Neural progenitor cell (in vitro differentiated cells): Measurements from ENCODE around the gene ACOXL. TPM values are rescaled to one million over a fixed set of nuclear protein-coding genes. Genes with fewer than 3 reads are reported as not detected.

Source experiments
- DNase-seq: peaks from one replicate; pipeline ENCODE4 v3.0.0-alpha.2; 2016; ENCODE audit warnings: low spot score
- H2AFZ ChIP-seq: fragments of 200-600 bp; sonication (generic); replicated peaks from 2 replicates; pipeline ENCODE4 v1.6.1; 2016; ENCODE audit warnings: antibody characterized with exemption
- H3F3A ChIP-seq: fragments of 200-600 bp; sonication (generic); 2 replicates; pipeline ENCODE4 v1.6.1; 2016; ENCODE audit warnings: antibody characterized with exemption, low read depth
- H3K27ac ChIP-seq: fragments of 200-600 bp; sonication (generic); 2 replicates; pipeline ENCODE4 v1.5.1; 2016; ENCODE audit warnings: mild to moderate bottlenecking
- H3K27me3 ChIP-seq: fragments of 200-600 bp; sonication (generic); 2 replicates; pipeline ENCODE4 v1.6.1; 2016; ENCODE audit warnings: mild to moderate bottlenecking, moderate library complexity
- H3K36me3 ChIP-seq: fragments of 200-600 bp; sonication (generic); 2 replicates; pipeline ENCODE4 v1.5.1; 2016
- H3K4me1 ChIP-seq: fragments of 200-600 bp; sonication (generic); 2 replicates; pipeline ENCODE4 v1.6.1; 2016; ENCODE audit warnings: mixed run types
- H3K4me2 ChIP-seq: fragments of 200-600 bp; sonication (generic); 2 replicates; pipeline ENCODE4 v1.6.1; 2016
- H3K4me3 ChIP-seq: fragments of 200-600 bp; sonication (generic); 2 replicates; pipeline ENCODE4 v1.5.1; 2016
- H3K79me2 ChIP-seq: fragments of 200-600 bp; sonication (generic); 2 replicates; pipeline ENCODE4 v1.6.1; 2016; ENCODE audit warnings: low read depth
- H3K9ac ChIP-seq: fragments of 200-600 bp; sonication (generic); 2 replicates; pipeline ENCODE4 v1.6.1; 2016
- H3K9me3 ChIP-seq: fragments of 200-600 bp; sonication (generic); 2 replicates; pipeline ENCODE4 v1.5.1; 2016; ENCODE audit warnings: low read depth
- H4K20me1 ChIP-seq: fragments of 200-600 bp; sonication (generic); 2 replicates; pipeline ENCODE4 v1.6.1; 2016; ENCODE audit warnings: low read depth
- H3K27ac Mint-ChIP-seq: 3 replicates; pipeline ENCODE4 v1.8.0; 2021; ENCODE audit warnings: mixed read lengths
- H3K27me3 Mint-ChIP-seq: 2 replicates; pipeline ENCODE4 v1.8.0; 2022; ENCODE audit warnings: low read depth, mild to moderate bottlenecking, inconsistent platforms, moderate library complexity, mixed read lengths; ENCODE audit not compliant: insufficient read depth
- H3K36me3 Mint-ChIP-seq: 3 replicates; pipeline ENCODE4 v1.8.0; 2021; ENCODE audit warnings: mixed read lengths
- H3K4me1 Mint-ChIP-seq: 3 replicates; pipeline ENCODE4 v1.8.0; 2021; ENCODE audit warnings: mixed read lengths
- H3K4me3 Mint-ChIP-seq: 3 replicates; pipeline ENCODE4 v1.8.0; 2021; ENCODE audit warnings: mild to moderate bottlenecking, moderate library complexity, mixed read lengths
- H3K9me3 Mint-ChIP-seq: 3 replicates; pipeline ENCODE4 v1.8.0; 2020; ENCODE audit warnings: mixed read lengths
- EZH2 ChIP-seq: fragments of 200-600 bp; sonication (generic); IDR thresholded peaks from 2 replicates; pipeline ENCODE4 v1.6.1; 2017; ENCODE audit warnings: antibody characterized with exemption, mild to moderate bottlenecking, moderate library complexity
- EZH2phosphoT487 ChIP-seq: fragments of 200-600 bp; sonication (generic); IDR thresholded peaks from 2 replicates; pipeline ENCODE4 v1.6.1; 2017; ENCODE audit warnings: antibody characterized with exemption
- total RNA-seq: library from RNA; depleted of rRNA; stranded (reverse); fragments of >200 nt; gene quantifications from 2 replicates; pipeline ENCODE4 v1.2.3, GENCODE V29; 2015; ENCODE audit warnings: low replicate concordance
- TF ChIP-seq, protein P1 (sequence below): fragments of 200-600 bp; sonication (generic); IDR thresholded peaks from 2 replicates; pipeline ENCODE4 v1.5.1; 2017; ENCODE audit warnings: antibody characterized with exemption, mild to moderate bottlenecking

ACOXL gene
- total RNA-seq, 1 donor from 2014 or later, result 2.9 TPM

DNA sequence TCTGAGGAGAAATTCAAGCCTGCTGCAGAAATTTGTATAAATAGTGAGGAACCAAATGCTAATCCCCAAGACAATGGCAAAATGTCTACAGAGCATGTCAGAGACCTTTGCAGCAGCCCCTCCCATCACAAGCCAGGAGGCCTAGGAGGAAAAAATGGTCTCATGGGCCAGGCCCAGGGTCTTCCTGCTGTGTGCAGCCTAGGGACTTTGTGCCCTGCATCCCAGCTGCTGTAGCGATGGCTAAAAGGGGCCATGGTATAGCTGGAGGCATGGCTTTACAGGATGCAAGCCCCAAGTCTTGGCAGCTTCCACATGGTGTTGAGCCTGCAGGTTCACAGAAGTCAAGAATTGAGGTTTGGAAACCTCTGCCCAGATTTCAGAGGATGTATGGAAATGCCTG is 197.2 kb downstream of the ACOXL start:
- Mint-ChIP-seq H3K27ac (no peak overlapping the region), H3K9me3 (peaks cover 29% of the 10 kb centered on the region), H3K27me3 (peaks cover 4% of the 10 kb centered on the region), H3K4me3 (no peak overlapping the region), H3K4me1 (no peaks in the 10 kb centered on the region), H3K36me3 (peaks cover 3% of the 10 kb centered on the region)
- TF ChIP-seq, protein P1, sequence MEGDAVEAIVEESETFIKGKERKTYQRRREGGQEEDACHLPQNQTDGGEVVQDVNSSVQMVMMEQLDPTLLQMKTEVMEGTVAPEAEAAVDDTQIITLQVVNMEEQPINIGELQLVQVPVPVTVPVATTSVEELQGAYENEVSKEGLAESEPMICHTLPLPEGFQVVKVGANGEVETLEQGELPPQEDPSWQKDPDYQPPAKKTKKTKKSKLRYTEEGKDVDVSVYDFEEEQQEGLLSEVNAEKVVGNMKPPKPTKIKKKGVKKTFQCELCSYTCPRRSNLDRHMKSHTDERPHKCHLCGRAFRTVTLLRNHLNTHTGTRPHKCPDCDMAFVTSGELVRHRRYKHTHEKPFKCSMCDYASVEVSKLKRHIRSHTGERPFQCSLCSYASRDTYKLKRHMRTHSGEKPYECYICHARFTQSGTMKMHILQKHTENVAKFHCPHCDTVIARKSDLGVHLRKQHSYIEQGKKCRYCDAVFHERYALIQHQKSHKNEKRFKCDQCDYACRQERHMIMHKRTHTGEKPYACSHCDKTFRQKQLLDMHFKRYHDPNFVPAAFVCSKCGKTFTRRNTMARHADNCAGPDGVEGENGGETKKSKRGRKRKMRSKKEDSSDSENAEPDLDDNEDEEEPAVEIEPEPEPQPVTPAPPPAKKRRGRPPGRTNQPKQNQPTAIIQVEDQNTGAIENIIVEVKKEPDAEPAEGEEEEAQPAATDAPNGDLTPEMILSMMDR, result no peak
- no peak for TF ChIP-seq EZH2phosphoT487
- TF ChIP-seq EZH2, result no peak
- Histone ChIP-seq H3K27me3 (no peaks in the 10 kb centered on the region), H3K79me2 (no peaks in the 10 kb centered on the region), H3K4me3 (no peak overlapping the region), H4K20me1 (no peaks in the 10 kb centered on the region), H3K4me2 (no peak overlapping the region), H3K9ac (no peak overlapping the region), H3K9me3 (peaks cover 6% of the 10 kb centered on the region), H3K27ac (no peak overlapping the region), H3K36me3 (no peaks in the 10 kb centered on the region), H3K4me1 (no peaks in the 10 kb centered on the region), H2AFZ (no peak overlapping the region), H3F3A (no peaks in the 10 kb centered on the region)
- no peak for DNase-seq

DNA sequence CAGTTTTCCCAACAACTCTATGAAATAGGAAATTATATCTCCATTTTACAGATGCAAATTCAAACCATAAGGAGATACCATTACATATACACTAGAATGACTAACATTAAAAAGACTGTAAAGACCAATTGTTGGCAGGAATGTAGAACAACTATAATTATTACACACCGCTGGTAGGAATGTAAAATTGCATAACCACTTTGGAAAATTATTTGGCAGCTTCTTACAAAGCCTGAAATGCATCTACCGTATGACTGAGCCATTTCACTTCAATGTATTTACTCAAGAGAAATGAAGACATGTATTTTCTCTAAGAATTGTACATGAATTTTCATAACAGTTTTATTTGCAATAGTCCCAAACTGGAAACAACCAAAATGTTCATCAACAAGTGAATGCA is 199.3 kb downstream of the ACOXL start:
- H3K27me3 ChIP-seq, result no peaks in the 10 kb centered on the region
- TF ChIP-seq EZH2phosphoT487 (no peak), EZH2 (no peak)
- TF ChIP-seq, protein P1, result no peak
- H3K36me3 ChIP-seq, result no peaks in the 10 kb centered on the region
- no peak overlapping the region for H3K4me3 ChIP-seq
- Mint-ChIP-seq H3K27ac (no peak overlapping the region), H3K4me1 (peaks cover 4% of the 10 kb centered on the region), H3K36me3 (peaks cover 3% of the 10 kb centered on the region), H3K9me3 (peaks cover 29% of the 10 kb centered on the region), H3K4me3 (no peak overlapping the region), H3K27me3 (peaks cover 6% of the 10 kb centered on the region)
- no peak overlapping the region for H2AFZ ChIP-seq
- no peak overlapping the region for H3K9ac ChIP-seq
- peaks cover 6% of the 10 kb centered on the region for H3K9me3 ChIP-seq
- no peaks in the 10 kb centered on the region for H4K20me1 ChIP-seq
- H3F3A ChIP-seq, result no peaks in the 10 kb centered on the region
- DNase-seq, result no peak
- no peak overlapping the region for H3K27ac ChIP-seq
- no peaks in the 10 kb centered on the region for H3K4me1 ChIP-seq
- no peak overlapping the region for H3K4me2 ChIP-seq
- no peaks in the 10 kb centered on the region for H3K79me2 ChIP-seq

DNA sequence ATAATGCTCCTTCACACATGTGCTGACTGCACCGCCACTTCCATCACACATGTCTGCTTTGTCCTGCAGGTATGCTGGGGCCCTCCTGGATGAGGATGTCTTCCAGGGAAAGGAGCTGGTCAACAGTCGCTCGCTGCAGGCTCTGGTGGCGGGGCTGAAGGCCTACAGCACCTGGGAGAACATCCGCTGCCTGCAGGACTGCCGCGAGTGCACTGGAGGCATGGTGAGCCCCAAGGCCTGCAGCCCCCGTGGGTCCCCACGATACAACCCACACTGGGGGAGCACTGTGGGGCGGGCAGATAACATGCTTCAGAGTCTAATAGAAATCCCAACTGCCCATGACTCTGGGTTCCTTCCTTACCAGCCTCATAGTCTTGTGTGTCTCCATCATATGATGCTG is 201.0 kb downstream of the ACOXL start:
- Mint-ChIP-seq H3K9me3 (peaks cover 23% of the 10 kb centered on the region), H3K27me3 (peaks cover 4% of the 10 kb centered on the region), H3K27ac (no peak overlapping the region), H3K4me3 (no peak overlapping the region), H3K36me3 (peaks cover 3% of the 10 kb centered on the region), H3K4me1 (peaks cover 4% of the 10 kb centered on the region)
- Histone ChIP-seq H3K4me2 (no peak overlapping the region), H3K79me2 (no peaks in the 10 kb centered on the region), H3K27me3 (no peaks in the 10 kb centered on the region), H3K9ac (no peak overlapping the region), H3F3A (no peaks in the 10 kb centered on the region), H4K20me1 (no peaks in the 10 kb centered on the region), H3K4me1 (no peaks in the 10 kb centered on the region), H3K9me3 (peaks cover 6% of the 10 kb centered on the region), H3K36me3 (no peaks in the 10 kb centered on the region), H2AFZ (no peak overlapping the region), H3K4me3 (no peak overlapping the region), H3K27ac (no peak overlapping the region)
- TF ChIP-seq, protein P1, result no peak
- TF ChIP-seq EZH2 (no peak), EZH2phosphoT487 (no peak)
- no peak for DNase-seq
